NCI-H748 treated with DMSO at 0.1 percent for 48 hours (cell line): Measurements from ENCODE around the gene DDX27.
"Not testable (repeated sequence)": the region's sequence is repeated elsewhere in the genome, so short reads cannot be mapped to it uniquely, and the experiment has no call there.

Experiments
- DNase-seq: peaks from one replicate; lab custom pipeline; 2025; lab: John Stamatoyannopoulos, UW

Gene DDX27

GRCh38 chr20:49219091-49219923, at the start of gene DDX27:
DDX27 (plus strand) TSS chr20:49219416; CDS start chr20:49219449, 33 bp downstream.
- DNase-seq, result peak; percentile 96

GRCh38 chr20:49169547-49169946, 49.7 kb upstream of the DDX27 start:
- DNase-seq, result no peak

- DNase-seq, result no peak
Observed at GRCh38 chr20:49170714-49171113, 48.5 kb upstream of the DDX27 start.

- no peak for DNase-seq
Observed at GRCh38 chr20:49171909-49172308, 47.3 kb upstream of the DDX27 start.

GRCh38 chr20:49172413-49172812, 46.8 kb upstream of the DDX27 start:
- no peak for DNase-seq

GRCh38 chr20:49174183-49174582, 45.0 kb upstream of the DDX27 start:
- DNase-seq, result no peak

GRCh38 chr20:49179368-49180277, 39.6 kb upstream of the DDX27 start:
- no peak for DNase-seq

- no peak for DNase-seq
Observed at GRCh38 chr20:49181265-49181877, 37.8 kb upstream of the DDX27 start.

GRCh38 chr20:49183444-49183843, 35.8 kb upstream of the DDX27 start:
- no peak for DNase-seq

- not testable (repeated sequence) for DNase-seq
Observed at GRCh38 chr20:49184084-49184501, 35.1 kb upstream of the DDX27 start.

GRCh38 chr20:49184691-49185070, 34.5 kb upstream of the DDX27 start:
- no peak for DNase-seq

GRCh38 chr20:49185071-49185761, 34.0 kb upstream of the DDX27 start:
- DNase-seq, result no peak

GRCh38 chr20:49186535-49187329, 32.5 kb upstream of the DDX27 start:
- no peak for DNase-seq

GRCh38 chr20:49187330-49187850, 31.8 kb upstream of the DDX27 start:
- DNase-seq, result no peak

GRCh38 chr20:49187851-49188641, 31.2 kb upstream of the DDX27 start, which contains the start of gene STAU1:
STAU1 (minus strand) TSS chr20:49188334; CDS start chr20:49166201, 22,133 bp downstream.
- DNase-seq, result peak; percentile 56

- not testable (repeated sequence) for DNase-seq
Observed at GRCh38 chr20:49192944-49193518, 26.2 kb upstream of the DDX27 start.

GRCh38 chr20:49199729-49200293, 19.4 kb upstream of the DDX27 start:
- no peak for DNase-seq

- no peak for DNase-seq
Observed at GRCh38 chr20:49203011-49203410, 16.2 kb upstream of the DDX27 start.

- no peak for DNase-seq
Observed at GRCh38 chr20:49203746-49204145, 15.5 kb upstream of the DDX27 start.
